AG10803 (cell line): ENCODE results near the gene CHMP4B.

Experiments used
- DNase-seq: peaks from one replicate; pipeline ENCODE4 v3.0.0; 2010; ENCODE audit warnings: low read depth
- H3K4me3 ChIP-seq: 2 replicates; pipeline ENCODE4 v1.5.1; 2011; ENCODE audit warnings: mild to moderate bottlenecking, low read length, control low read depth
- CTCF ChIP-seq: conservative IDR thresholded peaks from 2 replicates; pipeline ENCODE4 v1.5.1; 2011; ENCODE audit warnings: mild to moderate bottlenecking, low read length, control low read depth, inconsistent platforms

CHMP4B gene

GRCh38 chr20:33859751-33860150 lies 48.6 kb downstream of the CHMP4B start:
- no peak for DNase-seq
- no peak overlapping the region for H3K4me3 ChIP-seq
- no peak for TF ChIP-seq CTCF

- no peak for DNase-seq
- H3K4me3 ChIP-seq = no peak overlapping the region
- TF ChIP-seq CTCF = no peak
Measured at GRCh38 chr20:33861458-33861857, 50.3 kb downstream of the CHMP4B start.

GRCh38 chr20:33862709-33863403 lies 51.7 kb downstream of the CHMP4B start:
- H3K4me3 ChIP-seq = peak overlapping the region; percentile 15; the same call in 1 of the 2 replicates
- peak; percentile 68 for TF ChIP-seq CTCF
- peak; percentile 53 for DNase-seq

- H3K4me3 ChIP-seq = no peak overlapping the region
- DNase-seq = peak; percentile 15
- no peak for TF ChIP-seq CTCF
Measured at GRCh38 chr20:33863440-33864323, 52.5 kb downstream of the CHMP4B start.

GRCh38 chr20:33864324-33864963 lies 53.3 kb downstream of the CHMP4B start:
- no peak for TF ChIP-seq CTCF
- DNase-seq = no peak

GRCh38 chr20:33865761-33866370 lies 54.7 kb downstream of the CHMP4B start:
- no peak overlapping the region for H3K4me3 ChIP-seq
- DNase-seq = no peak
- TF ChIP-seq CTCF = no peak

More at GRCh38 chr20:33864324-33864963, 53.3 kb downstream of the CHMP4B start:
- no peak overlapping the region for H3K4me3 ChIP-seq
